HG03097 (cell line): ENCODE data around the gene STATH.
"Not testable (repeated sequence)": the region's sequence is repeated elsewhere in the genome, so short reads cannot be mapped to it uniquely, and the experiment has no call there.

Experiments used
- ATAC-seq: cut with Tn5 transposase; IDR thresholded peaks from one replicate; pipeline ENCODE4 v1.9.1; 2021; ENCODE audit not compliant: unreplicated experiment, low FRiP score

STATH gene

GRCh38 chr4:69995526-69996016 lies at the start of gene STATH:
STATH (plus strand) TSS chr4:69995966; CDS start chr4:69998438, 2,472 bp downstream.
- no peak for ATAC-seq

- no peak for ATAC-seq
Observed at GRCh38 chr4:69951602-69952001, 44.2 kb upstream of the STATH start.

GRCh38 chr4:69957209-69957608 lies 38.6 kb upstream of the STATH start:
- ATAC-seq: no peak

DNA sequence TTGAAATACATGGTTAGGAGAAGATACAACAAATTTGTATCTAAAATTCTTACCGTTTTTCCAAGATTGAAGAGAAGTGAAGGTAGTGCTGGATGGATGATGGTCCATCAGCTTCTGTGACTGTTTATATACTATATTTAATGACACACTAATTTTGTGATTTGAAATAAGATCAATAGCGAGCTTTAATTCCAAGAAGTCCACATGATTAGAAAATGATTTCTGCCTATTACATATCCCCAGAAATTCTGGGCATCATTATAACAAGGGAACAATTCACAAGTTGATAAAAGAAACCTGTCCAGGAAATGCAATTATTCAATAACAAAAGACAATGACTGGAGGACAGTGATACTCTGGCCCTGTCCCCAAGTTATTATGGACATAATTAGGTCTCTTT lies 30.1 kb upstream of the STATH start, which contains the start of gene CSN2:
TSS of gene CSN2 (minus strand) at position 101 of the 400 bp plus-strand sequence. CDS start 4,733 bp downstream, outside the sequence.
- no peak for ATAC-seq

GRCh38 chr4:69970071-69970470 lies 25.7 kb upstream of the STATH start:
- ATAC-seq: no peak

DNA sequence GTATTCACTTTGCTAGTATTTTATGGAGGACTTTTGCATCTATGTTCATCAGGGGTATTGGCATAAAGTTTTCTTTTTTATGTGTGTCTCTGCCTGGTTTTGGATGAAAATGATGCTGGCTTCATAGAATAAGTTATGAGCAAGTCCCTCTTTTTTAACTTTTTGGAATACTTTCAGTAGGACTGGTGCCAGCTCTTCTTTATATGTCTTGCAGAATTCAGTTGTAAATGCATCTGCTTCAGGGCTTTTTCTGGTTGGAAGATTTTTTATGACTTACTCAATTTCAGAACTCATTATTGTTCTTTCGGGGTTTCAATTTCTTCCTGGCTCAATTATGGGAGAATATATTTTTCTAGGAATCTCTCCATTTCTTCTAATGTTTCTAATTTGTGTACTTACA lies 21.1 kb upstream of the STATH start:
- no peak for ATAC-seq

- ATAC-seq: no peak
Observed at GRCh38 chr4:69977582-69977981, 18.2 kb upstream of the STATH start.

- no peak for ATAC-seq
Observed at GRCh38 chr4:69984030-69984443, 11.7 kb upstream of the STATH start.

- ATAC-seq: no peak
Observed at GRCh38 chr4:69986663-69987062, 9.1 kb upstream of the STATH start.

DNA sequence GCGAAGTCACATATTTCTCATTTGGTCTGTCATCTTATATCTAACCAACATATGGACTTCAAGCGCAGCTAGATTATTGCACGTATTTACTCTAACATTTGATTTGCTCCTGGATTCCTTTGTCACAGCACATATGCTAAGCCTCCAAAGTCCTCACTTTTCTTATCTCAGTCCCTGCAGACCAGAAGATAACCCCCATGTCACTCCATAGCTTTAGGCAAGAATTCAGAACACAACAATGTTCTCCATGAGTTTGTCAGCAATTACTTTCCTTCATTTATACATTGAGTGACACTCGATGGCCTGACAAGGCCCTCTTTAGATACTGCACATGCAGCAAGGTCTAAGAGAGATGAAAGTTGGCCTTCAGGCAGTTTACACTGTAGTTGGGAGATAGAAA lies 4.8 kb upstream of the STATH start:
- no peak for ATAC-seq

GRCh38 chr4:69994782-69995181 lies 984 bp upstream of the STATH start:
- ATAC-seq: no peak

- no peak for ATAC-seq
Observed at GRCh38 chr4:69999420-69999819, 3.7 kb downstream of the STATH start.

GRCh38 chr4:70000711-70001110 lies 4.9 kb downstream of the STATH start:
- no peak for ATAC-seq

- ATAC-seq: no peak
Observed at GRCh38 chr4:70002507-70002906, 6.7 kb downstream of the STATH start.

GRCh38 chr4:70008771-70009170 lies 13.0 kb downstream of the STATH start:
- ATAC-seq: no peak

- not testable (repeated sequence) for ATAC-seq
Observed at GRCh38 chr4:70019006-70019405, 23.2 kb downstream of the STATH start.

GRCh38 chr4:70023218-70023617 lies 27.5 kb downstream of the STATH start:
- ATAC-seq: no peak

DNA sequence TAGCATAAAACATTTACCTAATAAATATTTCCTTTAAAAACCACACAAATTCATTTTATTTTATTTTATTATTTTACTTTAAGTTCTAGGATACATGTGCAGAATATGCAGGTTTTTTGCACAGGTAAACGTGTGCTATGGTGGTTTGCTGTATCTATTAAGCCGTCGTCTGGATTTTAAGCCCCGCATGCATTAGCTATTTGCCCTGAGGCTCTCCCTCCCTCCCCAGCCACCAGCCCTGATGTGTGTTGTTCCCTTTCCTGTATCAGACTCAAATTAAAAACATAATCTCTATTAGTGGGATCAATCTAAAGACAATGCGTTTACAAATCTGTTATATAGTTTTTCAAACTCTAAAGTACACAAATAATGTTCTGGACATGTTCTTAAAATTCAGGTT lies 31.2 kb downstream of the STATH start:
- ATAC-seq: no peak

DNA sequence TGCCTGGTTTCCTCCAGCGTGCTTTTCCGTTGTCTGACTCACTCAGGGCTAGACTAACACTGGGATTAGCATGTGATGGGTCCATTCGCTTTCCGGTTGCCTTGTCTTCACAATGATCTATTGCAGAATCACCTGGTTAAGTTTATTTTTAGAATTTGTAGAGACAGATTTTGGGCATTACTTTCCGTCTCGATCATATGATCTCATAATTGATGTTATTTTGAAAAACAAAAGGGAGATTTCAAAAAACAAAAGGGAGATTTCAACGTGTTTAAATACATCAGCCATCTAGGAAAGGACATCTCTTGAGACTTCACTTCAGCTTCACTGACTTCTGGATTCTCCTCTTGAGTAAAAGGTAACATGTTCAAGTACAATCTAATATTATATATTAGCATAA lies 32.4 kb downstream of the STATH start, which contains the start of gene HTN3:
TSS of gene HTN3 (plus strand) at position 301 of the 400 bp plus-strand sequence. CDS start 2,282 bp downstream, outside the sequence.
- not testable (repeated sequence) for ATAC-seq

- ATAC-seq: not testable (repeated sequence)
Observed at GRCh38 chr4:70037559-70037958, 41.8 kb downstream of the STATH start.

DNA sequence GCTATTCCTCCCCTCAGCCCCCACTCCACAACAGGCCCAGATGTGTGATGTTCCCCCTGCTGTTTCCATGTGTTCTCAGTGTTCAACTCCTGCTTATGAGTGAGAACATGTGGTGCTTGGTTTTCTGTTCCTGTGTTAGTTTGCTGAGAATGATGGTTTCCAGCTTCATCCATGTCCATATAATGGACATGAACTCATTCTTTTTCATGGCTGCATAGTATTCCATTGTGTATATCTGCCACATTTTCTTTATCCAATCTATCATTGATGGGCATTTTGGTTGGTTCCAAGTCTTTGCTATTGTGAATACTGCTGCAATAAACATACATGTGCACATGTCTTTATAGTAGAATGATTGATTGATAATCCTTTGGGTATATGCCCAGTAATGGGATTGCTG lies 44.2 kb downstream of the STATH start:
- ATAC-seq: not testable (repeated sequence)

DNA sequence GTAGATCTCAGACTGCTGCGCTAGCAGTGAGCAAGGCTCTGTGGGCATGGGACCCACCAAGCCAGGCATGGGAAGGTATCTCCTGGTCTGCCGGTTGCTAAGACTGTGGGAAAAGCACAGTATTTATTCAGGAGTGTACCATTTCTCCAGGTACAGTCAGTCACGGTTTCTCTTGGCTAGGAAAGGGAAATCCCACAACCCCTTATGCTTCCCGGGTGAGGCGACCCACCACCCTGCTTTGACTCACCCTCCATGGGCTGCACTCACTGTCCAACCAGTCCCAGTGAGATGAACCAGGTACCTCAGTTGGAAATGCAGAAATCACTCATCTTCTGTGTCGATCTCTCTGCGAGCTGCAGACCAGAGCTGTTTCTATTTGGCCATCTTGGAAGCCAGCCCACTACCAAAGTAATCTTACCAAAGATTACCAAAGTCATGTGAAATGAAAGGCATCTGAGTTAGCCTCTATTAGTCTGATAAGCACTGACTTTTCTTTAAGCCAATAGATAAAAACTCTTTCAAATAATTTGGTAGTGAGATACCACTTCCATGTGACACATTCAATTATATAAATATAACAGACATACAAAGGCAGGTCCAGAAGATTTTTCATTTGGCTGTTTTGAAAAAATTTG lies 46.0 kb downstream of the STATH start:
- ATAC-seq: no peak
